GM13976 (cell line): ENCODE results near the gene CCDC187.

Source experiments
- DNase-seq: peaks from one replicate; pipeline ENCODE4 v3.0.0; 2012; ENCODE audit warnings: low spot score
- CTCF ChIP-seq: IDR thresholded peaks from 2 replicates; pipeline ENCODE4 v1.5.1; 2012; ENCODE audit warnings: borderline replicate concordance, mild to moderate bottlenecking; ENCODE audit not compliant: insufficient read depth; ENCODE audit errors: extremely low read depth, missing control alignments, control extremely low read depth
- in situ Hi-C: fragments of 300-500 bp; cut with MboI; formaldehyde crosslinking; loops from one replicate; pipeline ENCODE4 v1.12.0; 2022; ENCODE audit warnings: low sequenced_read_pairs, mixed read lengths, inconsistent platforms; ENCODE audit not compliant: unreplicated experiment

CCDC187 gene

DNA sequence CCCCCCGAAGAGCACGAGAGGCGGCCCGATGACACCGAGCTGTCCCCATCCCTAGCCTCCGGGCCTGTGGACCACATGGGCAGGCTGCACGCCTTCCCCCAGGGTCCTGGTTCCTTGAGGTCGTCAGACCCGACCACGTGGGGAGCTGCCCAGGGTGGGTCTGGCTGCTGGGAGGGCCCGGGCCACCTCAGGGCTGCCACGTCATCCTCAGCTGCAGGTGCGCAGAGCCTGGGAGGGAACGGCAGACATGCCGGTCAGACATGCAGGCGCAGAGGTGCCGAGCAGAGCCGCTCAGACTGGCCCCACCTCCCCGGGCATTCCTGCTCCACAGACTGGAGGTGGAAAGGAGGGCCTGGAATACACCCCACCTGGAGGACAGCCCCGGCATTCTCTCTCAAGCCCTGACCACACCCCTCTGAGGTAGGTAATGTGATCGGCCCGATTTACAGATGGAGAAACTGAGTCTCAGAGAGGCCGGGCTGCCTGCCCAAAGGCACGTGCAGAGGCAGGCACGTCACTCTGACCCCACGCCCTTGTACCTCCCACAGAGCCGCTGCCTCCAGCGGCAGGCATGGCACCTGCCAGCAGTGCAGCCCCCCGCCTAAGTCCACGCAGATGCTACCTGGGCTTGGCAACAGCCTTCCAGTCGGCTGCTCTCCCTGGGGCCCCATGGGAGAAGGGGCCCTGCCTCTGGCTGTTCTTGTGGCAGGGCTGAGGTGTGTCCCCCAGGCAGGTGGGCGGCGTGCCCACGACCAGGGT lies 649 bp downstream of the CCDC187 start:
- no peak for DNase-seq
- in situ Hi-C loops = no loop called here
- no peak for TF ChIP-seq CTCF

- TF ChIP-seq CTCF = no peak
- no peak for DNase-seq
- in situ Hi-C loops = no loop called here
These were observed 1.4 kb downstream of the CCDC187 start for GRCh38 chr9:136302527-136302926.

GRCh38 chr9:136300866-136301265 lies 3.0 kb downstream of the CCDC187 start:
- no peak for TF ChIP-seq CTCF
- in situ Hi-C loops = no loop called here
- DNase-seq = no peak

DNA sequence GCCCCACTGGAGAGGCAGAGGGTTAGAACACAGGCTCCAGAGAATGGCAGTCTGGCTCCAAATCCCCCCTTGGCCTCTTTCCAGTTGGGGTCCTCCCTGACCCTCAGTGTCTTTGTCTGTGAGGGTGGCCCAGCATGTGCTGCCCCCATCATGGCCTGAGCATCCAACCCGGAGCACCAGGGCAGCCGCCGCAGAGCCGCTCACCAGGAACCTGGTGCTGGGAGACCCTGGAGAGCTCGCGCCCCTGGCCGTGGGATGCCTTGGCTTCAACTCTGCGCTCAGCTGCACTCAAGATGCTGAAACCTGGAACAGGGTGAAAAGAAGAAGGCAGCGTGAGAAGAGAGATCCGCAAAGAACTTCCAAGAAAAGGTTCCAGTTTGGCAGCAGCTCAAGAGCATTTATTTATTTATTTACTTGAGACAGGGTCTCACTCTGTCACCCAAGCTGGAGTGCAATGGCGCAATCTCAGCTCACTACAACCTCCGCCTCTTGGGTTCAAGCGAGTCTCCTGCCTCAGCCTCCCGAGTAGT lies 3.8 kb downstream of the CCDC187 start:
- in situ Hi-C loops = no loop called here
- TF ChIP-seq CTCF = no peak
- DNase-seq = no peak

- in situ Hi-C loops = no loop called here
- TF ChIP-seq CTCF = no peak
- no peak for DNase-seq
These were observed 4.4 kb downstream of the CCDC187 start for GRCh38 chr9:136299541-136299940.

GRCh38 chr9:136299116-136299515 lies 4.8 kb downstream of the CCDC187 start:
- no peak for TF ChIP-seq CTCF
- in situ Hi-C loops = no loop called here
- no peak for DNase-seq
